Activated CD4-positive, alpha-beta T cell treated with anti-CD3 and anti-CD28 coated beads, Interleukin-2, amount 50 U/mL, for 16 hours (primary cell): Measurements from ENCODE around the gene TRAPPC12.
"Not testable (repeated sequence)": the region's sequence is repeated elsewhere in the genome, so short reads cannot be mapped to it uniquely, and the experiment has no call there.

Source experiments
- DNase-seq: peaks from one replicate; pipeline ENCODE4 v3.0.0-alpha.2; 2020

The TRAPPC12 gene

GRCh38 chr2:3488061-3488531 lies 108.6 kb downstream of the TRAPPC12 start:
- no peak for DNase-seq

GRCh38 chr2:3488855-3489763 lies 109.6 kb downstream of the TRAPPC12 start:
- DNase-seq, result no peak

GRCh38 chr2:3489764-3490115 lies 110.2 kb downstream of the TRAPPC12 start:
- no peak for DNase-seq

DNA sequence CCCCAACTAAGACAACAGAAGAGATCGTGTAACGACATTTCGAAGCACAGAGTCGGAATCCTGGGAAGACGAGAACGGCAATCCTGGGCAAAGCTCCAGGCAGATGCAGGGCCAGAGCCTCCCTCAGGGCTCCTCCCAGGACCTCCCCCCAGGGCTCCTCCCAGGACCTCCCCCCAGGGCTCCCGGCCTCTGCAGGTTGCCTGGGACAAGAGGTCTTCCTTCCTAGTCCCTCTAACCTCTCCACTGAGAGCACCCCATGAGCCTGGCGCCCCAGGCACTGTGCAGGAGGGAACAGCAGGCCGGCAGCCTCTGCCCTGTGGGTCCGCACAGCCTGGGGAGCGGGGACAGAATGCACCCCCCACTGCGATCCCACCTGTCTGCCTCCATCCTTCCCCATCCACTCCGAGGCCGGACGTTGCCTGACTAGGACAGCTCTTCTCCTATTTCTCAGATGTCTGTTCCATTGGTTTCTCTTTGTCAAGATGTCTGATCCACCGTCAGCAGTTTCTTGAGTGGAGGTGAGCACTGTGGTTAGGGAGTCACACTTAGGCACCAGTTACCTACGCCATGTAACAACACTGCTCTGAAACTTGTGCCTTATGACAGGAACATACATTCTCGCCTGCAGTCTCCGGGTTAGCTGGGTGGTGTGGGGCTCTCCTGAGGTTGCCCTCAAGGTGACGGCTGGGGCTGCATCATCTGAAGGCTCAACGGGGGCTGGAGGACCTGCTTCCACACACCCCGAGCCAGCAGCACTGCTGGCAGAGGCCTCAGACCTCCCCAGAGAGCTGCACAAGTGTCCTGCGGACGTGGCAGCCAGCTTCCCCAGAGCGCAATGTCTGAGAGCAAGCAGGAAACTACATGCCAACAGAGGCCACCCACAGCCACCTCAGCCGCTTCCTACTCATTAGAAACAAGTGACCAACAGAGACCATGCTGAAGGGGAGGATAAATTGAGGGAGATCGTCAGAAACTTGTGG lies 111.0 kb downstream of the TRAPPC12 start:
- DNase-seq, result no peak

GRCh38 chr2:3491306-3491705 lies 111.8 kb downstream of the TRAPPC12 start:
- no peak for DNase-seq

DNA sequence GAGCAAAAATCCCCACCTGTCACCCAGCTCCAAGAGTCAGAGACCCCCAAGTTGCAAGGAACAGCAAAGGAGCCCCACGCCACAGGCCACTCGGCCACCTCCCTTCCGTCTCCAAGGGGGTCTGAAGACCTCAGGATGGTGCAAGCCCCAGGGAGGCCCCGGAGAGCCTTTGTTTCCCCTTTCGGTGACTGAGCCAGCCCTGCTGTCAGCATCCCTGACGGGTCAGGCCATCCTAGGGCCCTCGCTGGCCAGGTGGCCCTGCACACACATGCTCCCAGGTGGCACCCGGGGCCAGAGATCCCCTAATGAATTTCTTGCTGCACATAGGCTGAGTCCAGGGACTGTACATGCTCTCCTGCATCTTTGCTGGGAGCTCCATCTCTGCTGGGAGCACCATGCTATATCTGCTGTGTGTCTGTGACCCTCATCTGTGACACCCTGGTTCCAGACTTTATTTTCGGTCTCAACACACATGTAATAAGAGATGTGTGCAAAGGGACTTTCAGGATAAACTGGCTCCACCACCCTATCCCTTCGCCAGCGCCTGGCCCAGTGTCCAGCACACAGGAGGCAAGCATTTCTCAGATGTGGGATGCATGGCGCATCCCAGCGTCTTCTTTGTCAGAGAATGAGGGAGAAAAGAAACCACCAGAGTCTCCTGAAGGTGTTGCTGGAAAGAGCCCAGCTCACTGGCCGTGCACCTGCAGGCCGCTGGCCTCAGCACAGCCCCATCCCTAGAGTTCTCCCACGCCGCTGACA lies 112.4 kb downstream of the TRAPPC12 start:
- DNase-seq, result no peak

GRCh38 chr2:3492475-3492787 lies 112.9 kb downstream of the TRAPPC12 start:
- not testable (repeated sequence) for DNase-seq

GRCh38 chr2:3492951-3493614 lies 113.6 kb downstream of the TRAPPC12 start:
- no peak for DNase-seq

DNA sequence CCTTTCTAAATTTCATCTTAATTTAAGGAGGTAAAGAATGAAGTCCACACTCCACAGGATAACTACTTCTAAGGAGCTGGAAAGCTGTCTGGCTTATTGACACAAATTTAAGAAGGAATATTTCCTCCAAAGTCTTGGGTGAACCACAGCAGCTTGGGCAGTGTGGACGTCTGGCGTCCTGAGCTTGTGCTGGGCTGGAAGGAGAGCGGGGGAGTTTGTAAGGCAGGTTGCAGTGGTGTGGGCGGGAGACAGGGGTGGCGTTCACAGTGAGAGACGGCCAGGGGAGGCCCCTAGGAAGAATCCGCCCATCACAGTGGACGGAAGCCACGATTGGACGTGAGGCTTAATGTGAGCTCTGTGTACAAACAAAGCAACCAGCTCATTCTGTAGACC lies 114.1 kb downstream of the TRAPPC12 start:
- DNase-seq, result no peak

DNA sequence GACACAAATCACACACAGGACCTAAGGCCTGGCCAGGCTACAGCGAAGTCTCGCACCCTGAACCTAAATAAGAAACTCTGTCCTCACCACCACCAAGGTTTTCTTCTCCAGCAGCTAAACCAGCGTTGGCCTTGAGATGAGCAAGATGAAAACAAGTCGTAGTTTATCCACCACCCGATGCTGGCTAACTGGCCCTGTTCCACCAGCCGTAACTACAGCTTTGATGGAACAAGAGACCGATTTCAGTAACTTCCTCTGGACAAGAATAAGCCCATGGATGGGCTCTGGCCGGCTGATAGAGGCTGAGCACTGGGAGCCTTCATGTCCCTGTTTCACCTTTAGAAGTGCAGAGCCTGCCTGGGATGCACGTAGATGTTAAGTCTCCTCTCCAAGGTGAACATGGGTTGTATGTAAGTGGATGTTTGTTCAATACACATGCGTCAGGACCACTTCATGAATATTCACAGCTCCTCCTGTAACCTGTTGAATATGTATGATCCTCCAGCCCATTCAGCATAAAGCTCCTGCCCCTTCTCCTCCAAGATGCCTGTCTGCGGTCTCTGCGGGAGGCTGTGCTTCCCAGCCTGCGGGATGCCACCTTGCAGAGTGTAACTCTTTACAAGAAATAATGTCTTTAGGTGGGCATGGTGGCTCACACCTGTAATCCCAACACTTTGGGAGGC lies 115.6 kb downstream of the TRAPPC12 start:
- no peak for DNase-seq

DNA sequence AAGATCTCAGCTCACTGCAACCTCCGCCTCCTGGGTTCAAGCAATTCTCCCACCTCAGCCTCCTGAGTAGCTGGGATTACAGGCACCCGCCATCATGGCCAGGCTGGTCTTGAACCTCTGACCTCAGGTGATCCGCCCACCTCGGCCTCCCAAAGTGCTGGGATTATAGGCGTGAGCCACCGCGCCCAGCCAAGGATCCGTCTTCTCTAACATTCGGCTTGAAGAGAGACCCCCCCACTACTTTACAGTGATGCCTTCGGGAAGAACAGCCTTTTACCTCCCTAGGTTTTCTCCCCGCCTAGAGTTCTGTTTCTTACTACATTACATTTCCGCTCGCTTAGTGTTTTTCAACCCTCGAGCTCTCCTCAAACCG lies 117.2 kb downstream of the TRAPPC12 start:
- not testable (repeated sequence) for DNase-seq

DNA sequence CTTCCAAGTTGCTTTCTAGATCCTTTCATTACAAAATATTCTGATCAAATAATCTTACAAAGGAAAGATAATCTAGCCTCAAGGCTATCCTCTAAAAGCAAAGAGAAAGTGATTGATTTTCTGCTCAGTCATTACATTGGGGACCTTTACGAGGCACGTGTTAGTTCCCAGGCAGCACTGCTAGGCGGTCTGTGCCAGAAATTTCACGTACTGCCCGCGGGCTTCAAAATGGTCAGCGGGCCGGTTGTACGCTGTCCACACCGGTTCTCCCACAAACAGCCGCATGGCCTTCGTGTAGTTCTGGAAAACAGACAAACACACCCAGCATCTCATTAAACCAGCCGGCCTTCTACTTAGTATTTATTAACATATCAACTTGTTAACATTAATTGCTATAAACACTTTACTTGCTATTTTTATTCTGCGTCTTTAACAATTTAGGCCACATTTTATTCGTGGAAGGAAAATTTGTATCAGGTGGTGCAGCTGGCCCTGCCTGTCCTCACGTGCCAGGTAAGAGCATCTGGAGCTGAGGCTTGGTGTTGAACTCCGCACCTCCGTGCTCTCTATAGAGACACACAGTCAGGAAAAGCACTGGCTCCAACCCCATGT lies 119.4 kb downstream of the TRAPPC12 start:
- DNase-seq, result no peak

- no peak for DNase-seq
Measured at GRCh38 chr2:3500326-3500899, 120.9 kb downstream of the TRAPPC12 start.

GRCh38 chr2:3503046-3503445 lies 123.6 kb downstream of the TRAPPC12 start:
- DNase-seq, result no peak

- no peak for DNase-seq
Measured at GRCh38 chr2:3503483-3503882, 124.0 kb downstream of the TRAPPC12 start.

- DNase-seq, result no peak
Measured at GRCh38 chr2:3504741-3505140, 125.2 kb downstream of the TRAPPC12 start.

DNA sequence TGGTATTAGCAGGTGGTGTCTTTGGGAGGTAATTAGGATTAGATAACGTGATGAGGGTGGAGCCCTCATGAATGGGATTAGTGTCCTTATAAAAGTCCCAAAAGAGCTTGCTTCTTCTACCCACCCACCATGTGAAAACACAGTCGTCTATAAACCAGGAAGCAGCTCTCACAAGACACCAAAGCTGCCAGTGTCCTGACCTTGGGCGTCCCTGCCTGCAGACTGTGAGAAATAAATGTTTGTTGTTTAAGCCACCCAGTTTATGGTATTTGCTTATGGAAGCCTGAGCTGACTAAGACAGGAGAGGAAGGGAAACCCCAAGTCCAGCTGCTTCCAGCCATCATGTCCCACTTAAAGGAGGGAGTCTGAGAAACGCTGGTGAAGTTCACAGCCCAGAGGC lies 126.3 kb downstream of the TRAPPC12 start:
- no peak for DNase-seq

DNA sequence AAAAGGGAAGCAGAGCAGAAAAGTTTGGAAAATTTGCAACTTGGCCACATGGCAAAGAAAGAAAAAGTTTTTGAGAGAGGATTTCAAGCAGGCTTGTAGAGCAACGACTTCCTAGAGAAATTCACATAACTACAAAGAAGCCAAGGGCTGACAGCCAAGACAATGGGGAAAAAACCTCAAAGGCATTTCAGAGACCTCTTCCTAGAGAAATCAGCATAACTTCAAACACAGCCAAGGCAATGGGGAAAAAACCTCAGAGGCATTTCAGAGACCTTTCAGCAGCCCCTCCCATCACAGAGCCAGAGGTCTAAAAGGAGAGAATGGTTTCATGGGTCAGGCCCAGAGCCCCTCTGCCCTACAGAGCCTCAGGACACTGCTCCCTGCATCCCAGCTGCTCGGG lies 132.6 kb downstream of the TRAPPC12 start:
- DNase-seq, result no peak

GRCh38 chr2:3513026-3513810 lies 133.7 kb downstream of the TRAPPC12 start:
- no peak for DNase-seq

DNA sequence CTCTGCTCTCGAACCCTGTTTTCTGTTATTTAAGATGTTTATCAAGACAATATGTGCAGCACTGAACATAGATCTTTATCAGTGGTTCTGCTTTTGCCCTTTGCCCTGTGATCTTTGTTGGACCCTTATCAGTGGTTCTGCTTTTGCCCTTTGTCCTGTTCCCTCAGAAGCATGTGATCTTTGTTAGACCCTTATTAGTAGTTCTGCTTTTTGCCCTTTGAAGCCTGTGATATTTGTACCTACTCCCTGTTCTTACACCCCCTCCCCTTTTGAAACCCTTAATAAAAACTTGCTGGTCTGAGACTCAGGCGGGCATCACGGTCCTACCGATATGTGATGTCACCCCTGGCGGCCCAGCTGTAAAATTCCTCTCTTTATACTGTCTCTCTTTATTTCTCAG lies 135.9 kb downstream of the TRAPPC12 start:
- not testable (repeated sequence) for DNase-seq
